GM21723 (cell line): ENCODE data around the gene FUCA2.
"Not testable (repeated sequence)": the region's sequence is repeated elsewhere in the genome, so short reads cannot be mapped to it uniquely, and the experiment has no call there.

Source experiments
- ATAC-seq: cut with Tn5 transposase; IDR thresholded peaks from one replicate; pipeline ENCODE4 v1.9.1; 2021; ENCODE audit warnings: mild to moderate bottlenecking, moderate library complexity; ENCODE audit not compliant: unreplicated experiment

FUCA2 gene

GRCh38 chr6:143505111-143505510 lies 6.4 kb downstream of the FUCA2 start:
- peak; percentile 50 for ATAC-seq

DNA sequence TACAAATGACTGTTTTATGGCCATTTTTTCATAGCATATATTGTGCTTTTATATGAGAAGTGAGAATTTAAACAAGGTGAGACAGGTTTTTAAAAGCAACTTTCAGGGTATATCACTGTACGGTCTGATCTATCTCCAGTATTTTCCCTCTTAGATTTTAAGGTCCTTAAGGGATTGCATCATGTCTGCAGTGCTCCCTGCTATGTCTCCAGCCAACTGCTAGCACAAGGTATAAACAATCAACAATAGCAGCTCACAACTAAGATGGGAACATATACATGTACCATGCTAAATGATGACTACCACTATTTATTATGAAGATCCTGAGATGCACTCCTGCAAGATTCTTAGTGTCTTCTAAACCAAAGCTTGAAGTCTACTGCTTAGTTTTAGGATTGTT lies 7.2 kb downstream of the FUCA2 start:
- no peak for ATAC-seq

GRCh38 chr6:143501851-143502250 lies 9.7 kb downstream of the FUCA2 start:
- ATAC-seq, result no peak

DNA sequence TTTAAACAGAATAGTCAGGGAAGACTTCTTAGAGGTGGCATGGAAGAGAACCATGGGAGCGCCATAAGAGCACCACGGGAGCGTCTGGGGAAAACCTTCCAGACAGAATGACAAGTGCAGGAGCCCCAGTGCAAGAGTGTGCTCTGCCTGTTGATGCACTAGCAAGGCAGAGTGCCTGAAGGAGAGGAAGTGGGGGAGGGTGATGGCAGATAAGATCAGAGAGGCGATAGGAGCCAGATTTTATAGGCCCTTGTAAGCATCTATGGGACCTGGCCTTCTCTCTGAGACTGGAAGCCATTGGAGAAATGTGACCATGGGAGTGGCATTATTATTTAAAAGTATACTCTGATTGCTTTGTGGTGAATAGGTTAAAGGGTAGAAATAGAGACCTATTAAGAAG lies 13.1 kb downstream of the FUCA2 start:
- no peak for ATAC-seq

- ATAC-seq, result no peak
These were observed 14.5 kb downstream of the FUCA2 start for GRCh38 chr6:143496974-143497373.

GRCh38 chr6:143490775-143491174 lies 20.7 kb downstream of the FUCA2 start:
- ATAC-seq, result no peak

- ATAC-seq, result no peak
These were observed 21.3 kb downstream of the FUCA2 start for GRCh38 chr6:143490244-143490643.

GRCh38 chr6:143486752-143487151 lies 24.8 kb downstream of the FUCA2 start:
- no peak for ATAC-seq

DNA sequence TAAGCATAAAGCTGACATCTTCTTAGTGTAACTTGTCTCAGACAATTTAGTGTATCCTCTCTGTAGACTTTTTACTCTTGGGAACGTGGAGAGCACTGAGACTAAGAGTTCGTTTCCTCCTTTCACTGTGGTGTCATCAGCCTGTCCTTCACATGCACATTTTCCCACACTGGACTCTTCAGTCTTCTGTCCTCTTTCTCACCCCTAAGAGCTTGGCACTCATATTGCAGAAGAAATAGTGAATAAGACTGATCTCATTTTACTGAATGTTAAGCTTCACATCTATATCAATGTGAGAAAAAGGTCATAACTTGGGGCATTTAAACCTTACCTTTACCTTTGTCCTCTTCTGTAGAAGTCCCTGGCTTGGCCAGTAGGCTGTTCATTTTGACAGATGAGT lies 25.6 kb downstream of the FUCA2 start:
- no peak for ATAC-seq

- ATAC-seq, result no peak
These were observed 28.9 kb downstream of the FUCA2 start for GRCh38 chr6:143482593-143482992.

DNA sequence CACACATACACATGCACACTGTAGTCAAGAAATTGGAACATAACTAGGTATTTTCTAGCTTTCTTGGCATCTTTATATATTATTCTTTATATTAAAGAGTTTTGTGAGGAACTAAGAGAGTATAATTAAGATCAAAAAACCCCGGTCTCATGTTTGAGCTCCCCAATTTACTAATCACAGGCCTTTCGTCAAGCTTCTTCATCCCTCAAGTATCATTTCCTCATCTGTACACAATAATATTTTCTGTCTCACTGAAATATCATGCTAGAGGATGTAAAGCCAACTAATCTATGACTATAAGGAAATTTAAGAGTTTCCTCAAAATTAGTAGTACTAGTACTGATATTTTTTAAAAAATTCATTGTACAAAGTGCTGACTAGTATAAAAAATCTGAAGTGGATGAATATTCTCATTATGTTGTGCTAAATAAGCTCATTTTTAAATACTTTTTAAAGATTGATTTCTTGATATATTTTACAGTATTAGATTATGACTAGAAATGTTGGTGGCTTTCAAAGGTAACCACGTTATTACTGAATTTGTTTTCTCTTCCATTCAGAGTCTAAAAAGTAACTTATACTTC lies 32.9 kb downstream of the FUCA2 start:
- no peak for ATAC-seq

GRCh38 chr6:143476545-143476944 lies 35.0 kb downstream of the FUCA2 start:
- ATAC-seq, result no peak

DNA sequence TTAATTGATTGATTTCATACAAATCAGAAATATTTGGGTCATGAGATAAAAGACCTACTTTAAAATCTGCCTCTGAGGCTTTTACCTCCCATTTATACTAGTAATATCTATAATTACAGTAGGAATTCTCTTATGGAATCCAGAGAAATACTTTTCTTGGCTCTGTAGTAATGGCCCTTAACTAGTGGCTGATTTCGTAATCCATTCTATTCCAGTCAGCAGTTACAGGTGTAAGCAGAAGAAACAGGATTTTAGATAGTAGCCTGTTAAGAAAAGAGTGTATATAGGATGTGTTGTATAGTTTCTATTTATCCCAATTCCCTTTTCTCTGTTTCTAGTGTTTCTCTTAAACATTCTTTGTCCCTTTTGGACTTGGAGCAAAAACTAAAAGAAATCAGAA lies 39.7 kb downstream of the FUCA2 start:
- no peak for ATAC-seq

DNA sequence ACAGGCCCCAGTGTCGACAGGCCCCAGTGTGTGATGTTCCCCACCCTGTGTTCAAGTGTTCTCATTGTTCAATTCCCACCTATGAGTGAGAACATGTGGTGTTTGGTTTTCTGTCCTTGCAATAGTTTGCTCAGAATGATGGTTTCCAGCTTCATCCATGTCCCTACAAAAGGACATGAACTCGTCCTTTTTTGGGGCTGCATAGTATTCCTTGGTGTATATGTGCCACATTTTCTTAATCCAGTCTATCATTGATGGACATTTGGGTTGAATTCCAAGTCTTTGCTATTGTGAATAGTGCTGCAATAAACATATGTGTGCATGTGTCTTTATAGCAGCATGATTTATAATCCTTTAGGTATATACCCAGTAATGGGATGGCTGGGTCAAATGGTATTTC lies 42.7 kb downstream of the FUCA2 start:
- ATAC-seq, result not testable (repeated sequence)

GRCh38 chr6:143468026-143468425 lies 43.5 kb downstream of the FUCA2 start:
- ATAC-seq, result no peak

GRCh38 chr6:143465546-143465945 lies 46.0 kb downstream of the FUCA2 start:
- no peak for ATAC-seq

DNA sequence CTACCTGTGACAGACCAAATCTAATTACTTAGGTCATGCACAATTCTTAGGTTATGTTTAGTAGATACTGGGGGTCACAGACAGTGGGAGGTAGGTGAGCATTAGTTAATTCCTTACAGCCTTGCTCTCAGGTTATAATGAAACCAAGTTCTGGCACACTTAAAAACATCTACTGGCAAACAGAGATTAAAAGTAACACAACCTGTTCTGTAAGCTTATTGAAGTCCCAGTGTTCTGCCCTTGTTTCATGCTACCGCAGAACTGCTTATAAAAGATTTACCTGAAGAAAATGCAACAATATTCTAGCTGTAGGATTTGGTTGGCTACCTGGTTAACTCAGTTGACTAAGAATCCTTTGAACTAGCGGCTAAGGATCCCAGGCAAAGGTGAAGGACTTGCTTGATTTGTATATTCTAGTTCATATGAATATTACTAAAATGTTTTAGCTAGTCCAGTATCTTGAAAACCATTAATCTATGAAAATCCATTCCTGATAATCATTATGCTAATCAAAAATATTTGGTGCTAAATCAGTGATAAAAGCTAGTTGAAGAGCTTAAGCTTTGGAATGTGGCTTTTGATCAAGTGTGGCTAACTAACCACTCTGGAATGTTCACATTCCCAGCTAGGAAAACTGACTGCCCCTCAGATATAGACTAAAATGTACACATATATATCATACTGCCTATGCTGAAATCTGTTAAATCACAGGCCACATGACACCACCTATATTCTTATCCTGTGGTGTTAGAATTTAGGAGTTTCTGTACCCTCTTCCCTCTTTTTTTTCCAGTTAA lies 53.8 kb downstream of the FUCA2 start:
- no peak for ATAC-seq

DNA sequence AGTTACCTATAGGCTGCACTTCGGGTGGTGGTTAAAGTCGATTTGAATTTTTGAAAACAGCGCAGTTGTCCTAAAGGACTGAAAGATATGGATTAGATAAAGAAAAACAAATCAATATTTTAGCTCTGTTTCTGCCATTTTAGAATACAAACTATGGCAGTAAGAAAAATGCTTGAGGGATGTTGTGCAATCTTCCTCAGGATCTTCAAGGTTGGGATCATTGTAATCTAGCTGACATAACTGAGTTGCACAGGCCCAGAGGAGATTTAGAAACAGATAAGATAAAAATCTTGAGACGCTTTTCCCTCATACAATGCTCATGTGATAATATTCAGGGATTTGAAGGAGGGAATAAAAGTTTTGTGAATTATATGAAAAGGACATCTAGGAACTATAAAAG lies 60.0 kb downstream of the FUCA2 start:
- ATAC-seq, result no peak

GRCh38 chr6:143450453-143451371 lies 60.8 kb downstream of the FUCA2 start, which contains the start of the genes ADAT2 and PEX3:
ADAT2 (minus strand) TSS chr6:143450695; CDS start chr6:143450658, 37 bp downstream.
PEX3 (plus strand) TSS chr6:143450805; CDS start chr6:143451043, 238 bp downstream.
- ATAC-seq, result peak; percentile 97

GRCh38 chr6:143449714-143450452 lies 61.6 kb downstream of the FUCA2 start:
- ATAC-seq, result peak; percentile 10
